Osteoblast (primary cell): Measurements from ENCODE around the gene DIRAS1. TPM values are rescaled to one million over a fixed set of nuclear protein-coding genes. Genes with fewer than 3 reads are reported as not detected.

Source experiments
- DNase-seq: peaks from one replicate; pipeline ENCODE4 v3.0.0; 2011; ENCODE audit warnings: low spot score, mixed read lengths; ENCODE audit not compliant: insufficient read length; ENCODE audit errors: missing footprints
- H2AFZ ChIP-seq: 2 replicates; pipeline ENCODE4 v1.6.0; 2011; ENCODE audit warnings: mild to moderate bottlenecking, low read length
- H3K27ac ChIP-seq: 2 replicates; pipeline ENCODE4 v1.5.1; 2011; ENCODE audit warnings: mild to moderate bottlenecking, low read depth, low read length, moderate library complexity
- H3K27me3 ChIP-seq: 2 replicates; pipeline ENCODE4 v1.6.0; 2012; ENCODE audit warnings: mild to moderate bottlenecking, control low read depth, inconsistent platforms, low read length, moderate library complexity; ENCODE audit not compliant: insufficient read depth
- H3K36me3 ChIP-seq: 2 replicates; pipeline ENCODE4 v1.5.1; 2011; ENCODE audit warnings: mild to moderate bottlenecking, low read length, control low read depth, moderate library complexity; ENCODE audit not compliant: insufficient read depth
- H3K4me1 ChIP-seq: 2 replicates; pipeline ENCODE4 v1.5.1; 2011; ENCODE audit warnings: mild to moderate bottlenecking, low read length, control low read depth, moderate library complexity; ENCODE audit not compliant: insufficient read depth
- H3K4me2 ChIP-seq: 2 replicates; pipeline ENCODE4 v1.6.0; 2011; ENCODE audit warnings: mild to moderate bottlenecking, low read length; ENCODE audit not compliant: insufficient read depth
- H3K4me3 ChIP-seq: fragments of 200-600 bp; sonication (generic); 3 replicates; pipeline ENCODE4 v1.5.1; 2012; ENCODE audit warnings: mild to moderate bottlenecking, low read length, inconsistent platforms; ENCODE audit not compliant: insufficient read depth
- H3K79me2 ChIP-seq: 2 replicates; pipeline ENCODE4 v1.6.0; 2012; ENCODE audit warnings: mild to moderate bottlenecking, low read length, control low read depth, inconsistent platforms; ENCODE audit not compliant: insufficient read depth
- H3K9me3 ChIP-seq: 2 replicates; pipeline ENCODE4 v1.5.1; 2011; ENCODE audit warnings: low read depth, low read length, control low read depth
- H4K20me1 ChIP-seq: 2 replicates; pipeline ENCODE4 v1.6.0; 2012; ENCODE audit warnings: mild to moderate bottlenecking, low read length, control low read depth; ENCODE audit not compliant: insufficient read depth
- CTCF ChIP-seq: IDR thresholded peaks from 2 replicates; pipeline ENCODE4 v1.5.1; 2011; ENCODE audit warnings: mild to moderate bottlenecking, low read depth, low read length, moderate library complexity; ENCODE audit errors: extremely low read depth
- total RNA-seq: library from RNA; depleted of rRNA; stranded (reverse); fragments of >200 nt; gene quantifications from 2 replicates; pipeline ENCODE4 v1.2.3, GENCODE V29; 2012

The DIRAS1 gene
- total RNA-seq, 1 donor: 14.8 TPM

DNA sequence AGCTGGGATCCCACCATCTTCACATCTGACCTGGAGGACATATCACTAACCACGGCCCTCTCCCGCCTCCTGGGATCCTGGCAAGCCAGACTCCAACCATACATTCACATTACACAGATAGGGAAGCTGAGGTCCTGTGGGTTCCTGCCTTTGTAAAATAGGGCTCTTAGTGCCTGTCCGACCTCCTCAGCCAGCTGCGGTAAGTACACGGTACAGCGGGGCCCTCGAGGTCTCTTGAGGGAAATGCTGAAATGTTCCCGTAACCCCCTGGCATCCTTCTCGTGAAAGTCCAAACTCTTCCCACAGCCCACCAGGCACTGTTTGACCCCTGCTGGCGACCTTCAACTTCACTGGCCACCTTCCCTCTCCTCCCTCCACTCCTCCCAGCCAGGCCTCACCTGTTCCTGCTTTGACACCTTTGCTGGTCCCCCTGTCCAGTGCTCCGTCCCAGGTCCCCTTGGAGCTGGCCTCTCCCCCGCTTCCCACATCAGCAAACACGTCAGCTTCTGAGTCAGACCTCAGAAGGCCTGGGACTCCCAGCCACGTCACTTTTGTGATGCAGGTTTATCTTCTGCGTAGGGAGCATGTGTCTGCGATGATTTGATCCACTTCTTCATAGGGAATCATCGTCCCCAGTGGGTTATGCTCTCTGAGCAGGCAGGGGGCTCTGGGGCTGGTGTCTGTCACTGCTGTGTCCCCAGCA is 9.8 kb downstream of the DIRAS1 start:
- Histone ChIP-seq H3K36me3 (no peaks in the 10 kb centered on the region), H3K9me3 (peaks cover 4% of the 10 kb centered on the region), H3K4me3 (peak overlapping the region; percentile 17), H4K20me1 (no peaks in the 10 kb centered on the region), H3K27ac (peak overlapping the region; percentile 66), H3K4me1 (peaks cover 13% of the 10 kb centered on the region), H3K4me2 (peak overlapping the region; percentile 42), H3K27me3 (no peaks in the 10 kb centered on the region), H3K79me2 (no peaks in the 10 kb centered on the region), H2AFZ (peak overlapping the region; percentile 39)
- peak; percentile 99 for DNase-seq
- no peak for TF ChIP-seq CTCF

DNA sequence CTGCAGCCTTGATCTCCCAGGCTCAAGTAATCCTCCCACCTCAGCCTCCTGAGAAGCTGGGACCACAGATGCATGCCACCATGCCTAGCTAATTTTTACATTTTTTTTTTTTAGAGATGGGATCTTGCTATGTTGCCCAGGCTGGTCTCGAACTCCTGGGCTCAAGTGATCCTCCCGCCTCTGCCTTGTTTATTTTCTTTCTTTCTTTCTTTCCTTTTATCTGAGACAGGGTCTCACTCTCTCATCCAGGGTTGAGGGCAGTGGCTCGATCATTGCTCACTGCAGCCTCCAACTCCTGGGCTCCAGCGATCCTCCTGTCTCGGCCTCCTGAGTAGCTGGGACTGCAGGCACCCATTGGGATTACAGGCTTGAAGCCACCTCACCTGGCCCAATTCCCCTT is 14.9 kb downstream of the DIRAS1 start:
- Histone ChIP-seq H4K20me1 (no peaks in the 10 kb centered on the region), H2AFZ (no peak overlapping the region), H3K36me3 (no peaks in the 10 kb centered on the region), H3K4me3 (no peak overlapping the region), H3K9me3 (no peaks in the 10 kb centered on the region), H3K27ac (no peak overlapping the region), H3K27me3 (peaks cover 14% of the 10 kb centered on the region), H3K4me2 (no peak overlapping the region), H3K79me2 (no peaks in the 10 kb centered on the region), H3K4me1 (peaks cover 4% of the 10 kb centered on the region)
- no peak for TF ChIP-seq CTCF
- DNase-seq: no peak

GRCh38 chr19:2703691-2704216 is 17.4 kb downstream of the DIRAS1 start:
- H3K4me1 ChIP-seq: no peaks in the 10 kb centered on the region
- H3K4me3 ChIP-seq: no peak overlapping the region
- DNase-seq: peak; percentile 47
- no peaks in the 10 kb centered on the region for H3K9me3 ChIP-seq
- no peaks in the 10 kb centered on the region for H4K20me1 ChIP-seq
- no peaks in the 10 kb centered on the region for H3K79me2 ChIP-seq
- H3K27ac ChIP-seq: no peak overlapping the region
- no peak for TF ChIP-seq CTCF
- peaks cover 21% of the 10 kb centered on the region for H3K27me3 ChIP-seq
- no peak overlapping the region for H3K4me2 ChIP-seq
- no peak overlapping the region for H2AFZ ChIP-seq
- no peaks in the 10 kb centered on the region for H3K36me3 ChIP-seq

- Histone ChIP-seq H3K27me3 (peaks cover 21% of the 10 kb centered on the region), H3K36me3 (no peaks in the 10 kb centered on the region), H3K4me1 (no peaks in the 10 kb centered on the region), H2AFZ (no peak overlapping the region), H3K9me3 (no peaks in the 10 kb centered on the region), H3K4me3 (no peak overlapping the region), H3K27ac (no peak overlapping the region), H3K4me2 (no peak overlapping the region), H3K79me2 (no peaks in the 10 kb centered on the region), H4K20me1 (no peaks in the 10 kb centered on the region)
- no peak for DNase-seq
- no peak for TF ChIP-seq CTCF
These were observed 18.1 kb downstream of the DIRAS1 start for GRCh38 chr19:2703077-2703437.
